GM12878 (cell line): ENCODE measurements around the gene EXOC3L1. TPM values are rescaled to one million over a fixed set of nuclear protein-coding genes. Genes with fewer than 3 reads are reported as not detected.

Experiments
- ATAC-seq: fragments of 200-7000 bp; cut with Tn5 transposase; 3 replicates; pipeline ENCODE4 v1.9.1; 2020; ENCODE audit warnings: mild to moderate bottlenecking, moderate library complexity
- BruUV-seq: library from RNA; stranded (reverse); fragments of 400-500 nt; replicated peaks from 2 replicates; lab custom pipeline; 2021; lab: Mats Ljungman, UMichigan
- CTCF ChIA-PET: fragments of 300-600 bp; sonication (Branson Sonifier 250); formaldehyde crosslinking; extraction: SDS; loops from one replicate; lab custom pipeline; 2021; ENCODE audit warnings: inconsistent platforms; lab: Yijun Ruan, JAX
- POLR2A ChIA-PET: fragments of 350-600 bp; formaldehyde crosslinking; extraction: SDS; loops from one replicate; lab custom pipeline; 2021; ENCODE audit warnings: inconsistent platforms; lab: Charles Lee
- RAD21 ChIA-PET: fragments of 300-600 bp; sonication (Branson Sonifier 250); formaldehyde crosslinking; loops from one replicate; lab custom pipeline; 2023; ENCODE audit warnings: antibody characterized with exemption; ENCODE audit not compliant: unreplicated experiment; lab: Charles Lee
- SMC1A ChIA-PET: fragments of 300-600 bp; sonication (Branson Sonifier 250); formaldehyde crosslinking; loops from one replicate; lab custom pipeline; 2023; ENCODE audit not compliant: unreplicated experiment, uncharacterized antibody; lab: Charles Lee
- DNase-seq: peaks from one replicate; pipeline ENCODE4 v3.0.0-alpha.2; 2011; ENCODE audit warnings: low read depth, low spot score
- FAIRE-seq: peaks from 3 replicates; lab custom pipeline; 2011; peaks lifted over from hg19 to GRCh38; lab: Jason Lieb, UNC
- H2AFZ ChIP-seq: 2 replicates; pipeline ENCODE4 v1.6.0; 2011; ENCODE audit warnings: low read depth, low read length, control low read depth; ENCODE audit not compliant: control insufficient read depth
- H3K27ac ChIP-seq: 2 replicates; pipeline ENCODE4 v1.5.1; 2011; ENCODE audit warnings: control low read depth; ENCODE audit not compliant: control insufficient read depth, insufficient read depth
- H3K27me3 ChIP-seq, 2 experiments: replicated peaks in 1 of 2; 2 replicates each; pipeline versions ENCODE4 v1.6.0 to v1.6.1; 2011; ENCODE audit warnings: low read length in 1 of 2; ENCODE audit not compliant: control insufficient read depth in 2 of 2, insufficient read depth in 2 of 2
- H3K36me3 ChIP-seq, 2 experiments: 2 replicates each; pipeline ENCODE4 v1.5.1; 2011; ENCODE audit warnings: low read length in 1 of 2; ENCODE audit not compliant: control insufficient read depth in 2 of 2, insufficient read depth in 2 of 2
- H3K4me1 ChIP-seq: 2 replicates; pipeline ENCODE4 v1.6.1; 2011; ENCODE audit warnings: mild to moderate bottlenecking, low read length, moderate library complexity, mixed read lengths; ENCODE audit not compliant: control insufficient read depth, insufficient read depth
- H3K4me2 ChIP-seq: 2 replicates; pipeline ENCODE4 v1.6.0; 2011; ENCODE audit warnings: control low read depth; ENCODE audit not compliant: control insufficient read depth, insufficient read depth
- H3K4me3 ChIP-seq: fragments of 200-600 bp; sonication (generic); 2 replicates; pipeline ENCODE4 v1.5.1; 2016
- H3K79me2 ChIP-seq: 2 replicates; pipeline ENCODE4 v1.6.0; 2011; ENCODE audit warnings: low read length; ENCODE audit not compliant: control insufficient read depth, insufficient read depth
- H3K9ac ChIP-seq: 2 replicates; pipeline ENCODE4 v1.8.0; 2011; ENCODE audit warnings: low read length, control low read depth, mixed read lengths; ENCODE audit not compliant: control insufficient read depth, insufficient read depth
- H3K9me3 ChIP-seq: replicated peaks from 3 replicates; pipeline ENCODE4 v1.5.1; 2011; ENCODE audit warnings: mild to moderate bottlenecking, low read length; ENCODE audit not compliant: control insufficient read depth, insufficient read depth
- H4K20me1 ChIP-seq: 2 replicates; pipeline ENCODE4 v1.6.0; 2011; ENCODE audit not compliant: control insufficient read depth, insufficient read depth
- POLR2A ChIP-seq: IDR thresholded peaks from 2 replicates; pipeline ENCODE4 v1.6.1; 2011; ENCODE audit warnings: low read depth, mild to moderate bottlenecking, low read length
- RB1 ChIP-seq: fragments of 450-650 bp; formaldehyde crosslinking; IDR thresholded peaks from 2 replicates; pipeline ENCODE4 v1.6.1; 2017; ENCODE audit warnings: mild to moderate bottlenecking, borderline replicate concordance
- WGBS: methylation state at CpG from one replicate; pipeline ENCODE4 v1.1.6; 2016; ENCODE audit warnings: low lambda C conversion rate; ENCODE audit not compliant: insufficient replicate concordance, insufficient coverage; ENCODE audit errors: missing lambda C conversion rate; 5-methylcytosine and 5-hydroxymethylcytosine counted together
- in situ Hi-C: fragments of 300-500 bp; cut with MboI; formaldehyde crosslinking; loops from 9 replicates; pipeline ENCODE4 v1.14.3; 2018; ENCODE audit warnings: mixed read lengths
- intact Hi-C: fragments of 100-400 bp; cut with micrococcal nuclease; formaldehyde crosslinking; loops from one replicate; pipeline ENCODE4 v1.14.2; 2022; ENCODE audit not compliant: unreplicated experiment
- polyA plus RNA-seq, 11 experiments: library from polyadenylated mRNA; depleted of rRNA in 4 of 11; unstranded in 6 of 11; stranded (reverse) in 5 of 11; fragments of >200 nt; fragmentation: Nextera tagmentation in 4 of 11; fragmentation: Illumina TruSeq in 1 of 11; extraction: Ambion mirVana in 4 of 11; extraction: Trizol in 1 of 11; gene quantifications; 1 replicate in 1 of 11; 2 replicates in 10 of 11; pipeline versions ENCODE4 v1.2.1 to v1.2.3, GENCODE V29; 2011 to 2016; ENCODE audit warnings: inconsistent platforms in 2 of 11, missing spikeins in 2 of 11, low read depth in 1 of 11
- total RNA-seq, 4 experiments: library from RNA; depleted of rRNA in 3 of 4; stranded (reverse); fragments of >200 nt in 3 of 4; fragmentation: Illumina TruSeq in 1 of 4; extraction: Trizol in 1 of 4; gene quantifications; 2 replicates each; pipeline versions ENCODE4 v1.2.1 to v1.2.3, GENCODE V29; 2013 to 2021
- TF ChIP-seq, protein P1 (sequence below): fragments of 450-650 bp; IDR thresholded peaks from 2 replicates; pipeline ENCODE4 v1.6.1; 2018; ENCODE audit warnings: mild to moderate bottlenecking, low read depth, moderate library complexity; ENCODE audit not compliant: partially characterized antibody

The EXOC3L1 gene
- total and polyA plus RNA-seq, 10 of the 15 experiments (the other 5 are each of a cell fraction or from before 2014, with no cell fraction given), result 0.07 to 0.42 TPM; not detected in 8

DNA sequence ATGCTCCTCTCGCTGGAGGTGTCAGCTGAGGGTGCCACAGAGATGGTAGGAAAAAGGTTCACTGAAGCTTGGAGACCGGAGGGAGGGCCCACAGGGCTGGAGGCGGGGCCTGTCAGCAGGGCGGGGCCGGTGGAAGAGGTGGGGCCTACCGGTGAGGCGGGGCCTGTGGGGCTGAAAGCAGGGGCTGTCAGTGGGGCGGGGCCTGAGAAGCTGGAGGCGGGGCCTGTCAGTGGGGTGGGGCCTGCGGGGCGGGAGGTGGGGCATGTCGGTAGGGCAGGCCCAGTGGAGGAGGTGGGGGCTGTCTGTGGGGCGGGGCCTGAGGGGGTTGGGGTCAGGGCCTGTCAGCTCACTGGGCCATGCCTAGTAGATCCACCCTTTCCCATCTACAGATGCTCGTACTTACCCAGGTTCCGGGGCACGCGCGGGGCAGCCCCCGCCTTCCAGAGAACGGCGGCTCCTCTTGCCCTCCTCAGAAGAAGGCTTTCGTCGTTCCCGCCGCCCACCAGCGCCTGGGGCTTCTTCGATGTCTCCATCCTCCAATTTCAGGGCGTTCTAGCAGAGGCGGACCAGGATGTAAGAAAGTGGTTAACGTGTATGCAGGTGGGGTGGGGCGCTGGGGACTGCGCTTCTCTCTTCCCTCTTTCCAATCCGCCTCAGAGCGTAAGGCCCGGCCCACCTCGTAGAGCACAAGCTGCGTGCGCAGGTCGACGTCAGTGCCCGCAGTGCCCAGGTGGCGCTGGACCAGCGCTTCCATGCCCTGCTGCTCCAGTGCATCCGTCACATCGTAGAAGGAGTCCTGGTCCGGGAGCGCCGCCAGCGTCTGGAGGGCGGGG, 46.8 kb upstream of the EXOC3L1 start:
- no peak overlapping the region for H3K4me3 ChIP-seq
- DNase-seq, result no peak
- no peak overlapping the region for H2AFZ ChIP-seq
- BruUV-seq, result no TSS peak
- no peak for FAIRE-seq
- H3K4me2 ChIP-seq, result no peak overlapping the region
- H3K27ac ChIP-seq, result no peak overlapping the region
- H3K9ac ChIP-seq, result no peak overlapping the region
- 0 out of 2 replicates have a peak, but pooled peaks cover 3% of the 10 kb centered on the region for H3K4me1 ChIP-seq
- POLR2A ChIA-PET, result interaction anchor here (0.6 to 0.8 kb wide), 2 partner anchors 9 to 45 kb away, joined by 3 to 4 read pairs; partner anchors contain the start of gene E2F4
- no peaks in the 10 kb centered on the region for H4K20me1 ChIP-seq
- H3K36me3 ChIP-seq, result peaks cover 20 to 35% of the 10 kb centered on the region in 2 experiments; a peak in 3 of 4 replicates
- WGBS, result 94% methylated on average over 43 of the region's 50 CpGs
- RAD21 ChIA-PET, result interaction anchor here (0.6 to 0.7 kb wide), 2 partner anchors 9 to 10 kb away, joined by 3 to 4 read pairs; no protein-coding TSS in a partner anchor
- in situ Hi-C loops (no loop called here), intact Hi-C loops (no loop called here)
- ATAC-seq, result peak; percentile 97
- TF ChIP-seq POLR2A (peak; percentile 19; the same call in 1 of the 2 replicates), RB1 (no peak)
- TF ChIP-seq, protein P1, sequence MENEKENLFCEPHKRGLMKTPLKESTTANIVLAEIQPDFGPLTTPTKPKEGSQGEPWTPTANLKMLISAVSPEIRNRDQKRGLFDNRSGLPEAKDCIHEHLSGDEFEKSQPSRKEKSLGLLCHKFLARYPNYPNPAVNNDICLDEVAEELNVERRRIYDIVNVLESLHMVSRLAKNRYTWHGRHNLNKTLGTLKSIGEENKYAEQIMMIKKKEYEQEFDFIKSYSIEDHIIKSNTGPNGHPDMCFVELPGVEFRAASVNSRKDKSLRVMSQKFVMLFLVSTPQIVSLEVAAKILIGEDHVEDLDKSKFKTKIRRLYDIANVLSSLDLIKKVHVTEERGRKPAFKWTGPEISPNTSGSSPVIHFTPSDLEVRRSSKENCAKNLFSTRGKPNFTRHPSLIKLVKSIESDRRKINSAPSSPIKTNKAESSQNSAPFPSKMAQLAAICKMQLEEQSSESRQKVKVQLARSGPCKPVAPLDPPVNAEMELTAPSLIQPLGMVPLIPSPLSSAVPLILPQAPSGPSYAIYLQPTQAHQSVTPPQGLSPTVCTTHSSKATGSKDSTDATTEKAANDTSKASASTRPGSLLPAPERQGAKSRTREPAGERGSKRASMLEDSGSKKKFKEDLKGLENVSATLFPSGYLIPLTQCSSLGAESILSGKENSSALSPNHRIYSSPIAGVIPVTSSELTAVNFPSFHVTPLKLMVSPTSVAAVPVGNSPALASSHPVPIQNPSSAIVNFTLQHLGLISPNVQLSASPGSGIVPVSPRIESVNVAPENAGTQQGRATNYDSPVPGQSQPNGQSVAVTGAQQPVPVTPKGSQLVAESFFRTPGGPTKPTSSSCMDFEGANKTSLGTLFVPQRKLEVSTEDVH, result no peak
- SMC1A ChIA-PET, result interaction anchor here (2.1 kb wide), 1 partner anchor 10 kb away, joined by 8 read pairs; the partner anchor contains the start of gene TMEM208
- H3K9me3 ChIP-seq, result no peaks in the 10 kb centered on the region
- no peaks in the 10 kb centered on the region for H3K27me3 ChIP-seq
- CTCF ChIA-PET, result interaction anchor here (1.4 kb wide), 1 partner anchor 10 kb away, joined by 5 read pairs; the partner anchor contains the start of gene TMEM208
- H3K79me2 ChIP-seq, result peaks cover 5% of the 10 kb centered on the region
